Amniotic stem cell (primary cell): ENCODE data around the gene PRR13.
"Not testable (repeated sequence)": the region's sequence is repeated elsewhere in the genome, so short reads cannot be mapped to it uniquely, and the experiment has no call there.

ENCODE experiments used
- DNase-seq: peaks from one replicate; lab custom pipeline; 2025; lab: John Stamatoyannopoulos, UW

PRR13 gene, protein sequence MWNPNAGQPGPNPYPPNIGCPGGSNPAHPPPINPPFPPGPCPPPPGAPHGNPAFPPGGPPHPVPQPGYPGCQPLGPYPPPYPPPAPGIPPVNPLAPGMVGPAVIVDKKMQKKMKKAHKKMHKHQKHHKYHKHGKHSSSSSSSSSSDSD

DNA sequence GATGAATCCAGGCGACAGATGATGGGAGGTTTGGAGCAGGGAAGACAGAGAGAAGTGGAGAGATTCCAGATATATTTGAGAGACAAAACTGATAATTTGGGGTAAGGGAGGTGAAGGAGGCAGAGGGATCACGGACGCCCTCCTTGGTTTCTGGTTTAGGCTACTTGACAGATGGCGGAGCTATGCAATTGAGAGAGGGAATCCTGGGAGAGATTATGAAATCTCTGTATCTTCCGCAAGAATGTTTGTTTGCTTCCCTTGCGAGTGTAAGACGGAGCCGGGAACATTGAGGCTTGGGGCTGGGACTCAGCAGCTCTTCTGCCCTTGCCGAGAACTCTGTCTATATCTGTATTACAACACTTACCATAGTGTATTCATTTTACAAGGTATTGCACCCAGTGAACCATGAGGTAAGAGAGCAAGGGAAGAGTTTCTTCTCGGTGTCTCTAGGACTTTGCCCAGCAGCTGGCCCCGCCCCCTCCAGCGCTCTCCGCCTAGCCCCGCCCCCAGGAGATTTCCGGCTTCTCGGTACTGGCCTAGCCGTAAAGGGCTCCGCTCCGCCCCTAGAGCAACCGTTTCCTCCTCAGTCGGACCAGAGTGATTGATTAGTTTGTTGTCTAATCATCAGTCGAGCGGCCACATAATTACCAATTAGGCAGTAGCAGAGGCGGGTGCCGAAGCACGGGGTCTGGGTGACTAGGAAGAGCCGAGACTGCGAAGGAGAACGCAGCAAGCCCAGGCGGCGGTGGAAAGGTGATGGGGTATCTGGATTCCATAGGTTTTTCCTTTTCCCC lies at the start of gene PRR13:
TSS of gene PRR13 (plus strand) at position 695 of the 794 bp plus-strand sequence. CDS start 981 bp downstream, outside the sequence.
- DNase-seq, result peak; percentile 98

DNA sequence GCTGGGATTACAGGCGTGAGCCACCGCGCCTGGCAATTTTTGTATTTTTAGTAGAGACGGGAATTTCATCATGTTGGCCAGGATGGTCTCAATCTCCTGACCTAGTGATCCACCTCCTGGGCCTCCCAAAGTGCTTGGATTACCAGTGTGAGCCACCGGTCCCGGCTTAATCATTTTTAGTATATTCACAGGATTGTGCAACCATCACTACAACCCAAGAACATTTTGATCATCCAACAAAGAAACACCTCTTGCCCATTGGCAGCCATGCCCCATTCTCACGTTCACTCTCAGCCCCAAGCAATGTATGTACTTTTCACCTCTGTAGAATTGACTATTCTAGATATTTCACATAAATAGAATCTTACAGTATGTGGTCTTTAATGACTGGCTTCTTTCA lies 41.6 kb upstream of the PRR13 start:
- DNase-seq, result no peak

DNA sequence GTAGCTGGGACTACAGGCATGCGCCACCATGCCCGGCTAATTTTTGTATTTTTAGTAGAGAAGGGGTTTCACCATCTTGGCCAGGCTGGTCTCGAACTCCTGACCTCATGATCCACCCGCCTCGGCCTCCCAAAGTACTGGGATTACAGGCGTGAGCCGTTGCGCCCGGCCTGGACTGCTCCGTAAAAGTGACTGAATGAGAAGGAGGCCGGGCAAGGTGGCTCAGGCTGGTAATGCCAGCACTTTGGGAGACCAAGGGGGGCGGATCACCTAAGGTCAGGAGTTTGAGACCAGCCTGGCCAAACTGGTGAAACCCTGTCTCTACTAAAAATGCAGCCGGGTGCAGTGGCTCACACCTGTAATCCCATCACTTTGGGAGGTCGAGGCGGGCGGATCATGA lies 39.2 kb upstream of the PRR13 start:
- DNase-seq, result not testable (repeated sequence)

DNA sequence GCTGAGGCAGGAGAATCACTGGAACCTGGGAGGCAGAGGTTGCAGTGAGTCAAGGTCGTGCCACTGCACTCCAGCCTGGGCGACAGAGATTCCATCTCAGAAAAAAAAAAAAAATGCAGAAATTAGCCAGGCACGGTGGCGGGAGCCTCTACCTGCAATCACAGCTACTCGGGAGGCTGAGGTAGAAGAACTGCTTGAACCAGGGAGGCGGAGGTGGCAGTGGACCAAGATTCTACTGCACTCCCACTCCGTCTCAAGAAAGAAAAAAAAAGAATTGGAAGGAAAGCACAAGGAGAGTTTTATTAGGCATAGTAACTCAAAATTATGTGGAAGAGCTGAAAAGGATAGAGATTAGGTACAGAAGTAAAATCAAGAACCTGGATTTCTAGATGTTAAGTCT lies 38.7 kb upstream of the PRR13 start:
- DNase-seq, result no peak

DNA sequence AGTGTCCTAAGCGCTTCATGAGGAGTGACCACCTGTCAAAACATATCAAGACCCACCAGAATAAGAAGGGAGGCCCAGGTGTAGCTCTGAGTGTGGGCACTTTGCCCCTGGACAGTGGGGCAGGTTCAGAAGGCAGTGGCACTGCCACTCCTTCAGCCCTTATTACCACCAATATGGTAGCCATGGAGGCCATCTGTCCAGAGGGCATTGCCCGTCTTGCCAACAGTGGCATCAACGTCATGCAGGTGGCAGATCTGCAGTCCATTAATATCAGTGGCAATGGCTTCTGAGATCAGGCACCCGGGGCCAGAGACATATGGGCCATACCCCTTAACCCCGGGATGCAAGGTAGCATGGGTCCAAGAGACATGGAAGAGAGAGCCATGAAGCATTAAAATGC lies 30.6 kb upstream of the PRR13 start:
- DNase-seq, result no peak

DNA sequence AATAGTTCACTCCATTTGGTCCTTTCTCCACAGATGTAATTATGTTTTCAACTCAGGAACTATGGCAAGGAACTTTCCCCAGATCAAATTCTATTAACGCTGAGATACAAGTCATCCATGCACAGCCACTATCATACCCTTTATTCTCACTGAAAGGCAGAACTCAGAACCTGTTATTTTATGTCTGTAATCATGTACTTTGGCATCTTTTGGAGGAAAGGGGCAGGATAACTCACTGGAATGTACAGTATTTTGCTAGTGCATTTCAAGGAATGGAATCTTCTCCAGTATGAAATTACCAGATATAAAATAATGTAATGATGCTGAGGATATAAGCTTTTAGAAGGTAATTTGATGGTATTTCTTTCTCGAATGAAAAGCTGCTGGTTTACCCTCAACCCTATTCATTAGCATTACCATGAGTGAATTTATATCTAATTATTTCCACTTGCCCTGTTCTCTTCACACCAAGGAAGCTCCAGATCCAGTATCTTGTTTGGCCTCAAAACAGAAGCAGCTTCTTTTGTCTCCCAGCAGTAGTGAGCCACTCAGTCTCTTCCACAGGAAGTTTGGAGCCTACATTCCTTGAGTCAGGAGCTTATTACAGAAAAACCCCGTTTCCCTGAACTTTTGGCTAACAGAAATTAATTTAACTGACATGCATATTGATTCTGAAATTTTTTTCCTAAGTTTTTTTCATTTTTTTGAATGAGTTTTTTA lies 27.9 kb upstream of the PRR13 start:
- DNase-seq, result no peak

DNA sequence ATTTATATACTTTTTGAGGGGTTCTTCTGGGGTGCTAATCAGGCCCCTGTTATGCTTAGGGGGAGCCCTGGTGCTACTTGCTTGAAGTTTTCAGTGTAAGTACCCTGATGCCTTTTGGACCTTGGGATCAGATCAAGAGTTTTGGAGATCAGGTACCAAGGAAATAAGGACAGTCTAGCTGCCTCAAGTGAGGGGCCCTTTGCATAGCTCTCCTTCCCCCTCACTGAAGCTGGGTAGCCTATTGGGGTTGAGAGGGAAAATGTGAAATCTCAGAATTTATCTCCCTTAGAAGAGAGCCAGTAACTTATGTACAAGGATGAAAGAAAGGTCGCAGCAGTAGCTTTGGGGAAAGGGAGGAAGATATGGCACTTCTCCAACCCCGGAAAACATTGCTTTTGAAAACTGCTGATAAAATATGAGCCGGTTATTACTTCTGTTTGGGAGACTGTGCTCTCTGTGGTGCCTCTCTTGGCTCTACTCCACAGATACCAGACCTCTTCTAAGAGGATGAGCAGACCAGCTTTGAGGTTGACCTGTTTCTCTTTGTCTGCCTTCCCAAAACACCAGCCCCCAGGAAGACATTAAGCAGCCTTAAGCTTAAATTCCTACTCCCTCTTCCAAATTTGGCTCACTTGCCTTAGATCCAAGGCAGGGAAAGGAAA lies 26.6 kb upstream of the PRR13 start:
- no peak for DNase-seq

DNA sequence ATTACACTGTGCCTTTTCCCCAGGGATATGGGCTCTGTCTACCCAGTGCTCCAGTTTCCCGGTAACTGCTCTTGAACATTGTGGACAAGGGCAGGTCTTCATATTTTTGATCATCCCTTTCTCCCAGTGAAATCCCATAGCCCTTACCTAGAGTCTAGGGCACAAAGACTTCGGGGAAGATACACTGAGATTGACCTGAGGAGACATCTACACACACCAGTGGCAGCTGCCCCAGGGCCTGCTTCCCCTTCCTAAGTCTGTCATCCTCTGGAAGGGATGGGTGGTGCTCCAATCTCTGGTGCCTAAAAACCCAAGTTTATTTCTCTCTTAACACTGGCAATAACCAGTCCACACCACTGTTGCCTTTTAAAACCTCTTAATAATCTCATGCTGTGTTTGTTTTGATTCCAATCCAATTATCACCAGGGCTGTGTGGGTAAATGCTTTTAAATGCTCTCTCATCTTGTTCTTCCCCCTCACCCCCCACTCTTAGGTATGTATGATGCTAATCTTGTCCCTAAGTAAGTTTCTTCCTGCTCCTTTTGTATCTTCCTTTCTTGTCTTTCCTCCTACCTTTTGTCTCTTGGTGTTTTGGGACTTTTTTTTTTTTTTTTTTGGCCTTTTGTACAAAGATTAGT lies 25.7 kb upstream of the PRR13 start:
- not testable (repeated sequence) for DNase-seq

DNA sequence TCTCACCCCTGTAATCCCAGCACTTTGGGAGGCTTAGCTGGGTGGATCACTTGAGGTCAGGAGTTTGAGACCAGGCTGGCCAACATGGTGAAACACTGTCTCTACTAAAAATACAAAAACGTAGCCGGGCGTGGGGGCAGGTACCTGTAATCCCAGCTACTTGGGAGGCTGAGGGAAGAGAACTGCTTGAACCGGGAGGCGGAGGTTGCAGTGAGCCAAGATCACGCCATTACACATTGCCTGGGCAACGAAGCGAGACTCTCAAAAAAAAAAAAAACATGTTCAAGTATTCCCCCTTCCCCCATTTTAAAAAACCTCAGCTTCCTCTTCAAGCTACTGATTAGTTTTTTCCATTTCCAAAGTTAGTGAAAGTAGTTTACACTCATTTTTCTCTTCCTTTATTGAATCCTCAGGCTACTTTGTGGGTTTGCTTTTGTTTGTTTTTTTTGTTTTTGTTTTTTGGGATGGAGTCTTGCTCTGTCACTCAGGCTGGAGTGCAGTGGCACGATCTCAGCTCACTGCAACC lies 24.2 kb upstream of the PRR13 start:
- DNase-seq, result not testable (repeated sequence)

DNA sequence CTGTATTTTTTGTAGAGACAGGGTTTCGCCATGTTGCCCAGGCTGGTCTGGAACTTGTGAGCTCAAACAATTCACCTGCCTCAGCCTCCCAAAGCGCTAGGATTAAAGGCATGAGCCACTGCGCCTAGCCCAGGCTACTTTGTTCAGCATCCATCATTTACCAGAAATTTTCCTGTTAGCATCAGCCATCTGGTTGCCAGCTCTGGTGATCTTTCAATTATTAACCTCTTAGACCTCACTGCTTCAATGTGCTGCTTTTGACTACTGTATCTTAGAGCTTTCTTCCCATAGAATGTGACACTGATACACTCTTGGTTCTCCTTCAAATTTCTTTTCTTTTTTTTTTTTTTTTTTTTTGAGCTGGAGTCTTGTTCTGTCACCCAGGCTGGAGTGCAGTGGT lies 23.3 kb upstream of the PRR13 start:
- DNase-seq, result no peak

DNA sequence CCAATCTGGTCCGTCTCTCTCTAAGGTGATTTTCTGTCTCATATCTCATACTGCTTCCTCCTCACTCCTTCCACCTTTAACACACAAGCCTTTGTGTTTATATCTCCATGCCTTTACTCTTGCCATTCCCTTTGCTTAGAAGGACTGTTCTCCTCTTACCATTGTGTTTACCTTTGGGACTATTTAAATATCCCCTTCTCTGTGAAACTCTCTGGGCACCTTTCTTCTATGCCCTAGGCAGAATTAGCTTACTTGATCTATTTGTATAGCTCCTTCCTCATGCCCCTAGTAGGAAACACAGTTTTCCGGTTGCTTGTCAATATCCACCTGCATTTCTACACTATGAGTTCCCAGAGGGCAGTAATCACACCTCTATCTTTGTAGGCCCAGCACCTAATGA lies 21.8 kb upstream of the PRR13 start:
- DNase-seq, result no peak

DNA sequence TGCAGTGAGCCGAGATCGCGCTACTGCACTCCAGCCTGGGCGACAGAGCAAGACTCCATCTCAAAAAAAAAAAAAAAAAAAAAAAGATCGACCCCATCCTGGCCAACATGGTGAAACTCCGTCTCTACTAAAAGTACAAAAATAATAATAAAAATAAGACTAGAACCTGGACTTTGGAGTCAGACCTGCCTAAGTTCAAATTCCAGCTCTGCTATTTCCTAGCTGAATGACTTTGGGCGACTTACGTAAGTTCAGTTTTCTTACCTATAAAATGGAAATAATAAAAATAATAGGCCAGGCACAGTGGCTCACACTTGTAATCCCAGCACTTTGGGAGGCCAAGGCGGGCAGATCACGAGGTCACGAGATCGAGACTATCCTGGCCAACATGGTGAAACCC lies 19.3 kb upstream of the PRR13 start:
- not testable (repeated sequence) for DNase-seq

DNA sequence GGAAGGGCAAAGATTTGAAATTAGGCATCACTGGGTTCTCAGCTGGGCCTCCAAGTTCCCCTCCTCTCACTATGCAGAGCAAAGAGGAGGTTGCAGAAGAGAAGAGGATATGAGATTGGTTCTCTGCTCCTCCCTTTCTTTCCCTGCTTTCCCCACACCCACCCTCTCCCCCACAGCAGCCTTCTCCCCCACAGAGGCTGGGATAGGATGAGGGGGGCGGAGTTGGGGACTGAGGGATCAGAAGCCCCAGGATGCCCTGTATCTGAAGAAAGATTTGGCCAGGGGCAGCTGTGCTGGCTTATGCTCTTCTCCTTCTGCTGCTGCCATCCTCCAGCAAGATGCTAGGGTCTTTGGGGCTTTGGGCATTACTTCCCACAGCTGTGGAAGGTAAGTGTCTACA lies 17.9 kb upstream of the PRR13 start, which contains the start of gene AMHR2:
TSS of gene AMHR2 (plus strand) at position 259 of the 400 bp plus-strand sequence. CDS start at position 339, 80 bp downstream.
- DNase-seq, result no peak

DNA sequence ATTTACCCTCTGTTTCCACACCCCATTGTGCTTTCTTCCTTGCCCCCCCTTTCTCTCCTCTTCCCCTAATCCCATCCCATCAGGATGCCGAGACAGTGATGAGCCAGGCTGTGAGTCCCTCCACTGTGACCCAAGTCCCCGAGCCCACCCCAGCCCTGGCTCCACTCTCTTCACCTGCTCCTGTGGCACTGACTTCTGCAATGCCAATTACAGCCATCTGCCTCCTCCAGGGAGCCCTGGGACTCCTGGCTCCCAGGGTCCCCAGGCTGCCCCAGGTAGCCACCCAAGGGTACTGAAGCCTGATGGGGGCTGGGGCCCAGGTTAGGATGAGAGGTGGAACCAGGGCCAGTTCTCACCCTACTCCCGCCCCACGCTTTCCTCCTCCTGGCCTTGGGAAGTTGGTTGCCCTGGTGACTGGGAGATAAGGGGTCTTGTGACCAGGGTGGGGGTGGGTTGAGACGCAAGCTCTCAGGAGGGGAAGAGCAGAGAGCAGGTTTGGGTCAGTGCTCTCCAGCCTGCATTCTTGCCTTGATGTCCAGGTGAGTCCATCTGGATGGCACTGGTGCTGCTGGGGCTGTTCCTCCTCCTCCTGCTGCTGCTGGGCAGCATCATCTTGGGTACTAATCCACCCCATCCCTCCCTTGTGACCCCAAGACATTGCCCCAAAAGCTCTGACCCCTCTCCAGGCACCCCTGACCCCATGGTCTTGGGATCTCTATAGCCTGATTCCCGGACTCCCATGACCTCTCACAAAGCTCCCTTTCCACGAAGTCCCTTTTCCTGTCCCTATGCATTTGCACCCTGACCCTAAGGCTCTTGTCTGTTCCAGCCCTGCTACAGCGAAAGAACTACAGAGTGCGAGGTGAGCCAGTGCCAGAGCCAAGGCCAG lies 16.7 kb upstream of the PRR13 start:
- DNase-seq, result no peak

DNA sequence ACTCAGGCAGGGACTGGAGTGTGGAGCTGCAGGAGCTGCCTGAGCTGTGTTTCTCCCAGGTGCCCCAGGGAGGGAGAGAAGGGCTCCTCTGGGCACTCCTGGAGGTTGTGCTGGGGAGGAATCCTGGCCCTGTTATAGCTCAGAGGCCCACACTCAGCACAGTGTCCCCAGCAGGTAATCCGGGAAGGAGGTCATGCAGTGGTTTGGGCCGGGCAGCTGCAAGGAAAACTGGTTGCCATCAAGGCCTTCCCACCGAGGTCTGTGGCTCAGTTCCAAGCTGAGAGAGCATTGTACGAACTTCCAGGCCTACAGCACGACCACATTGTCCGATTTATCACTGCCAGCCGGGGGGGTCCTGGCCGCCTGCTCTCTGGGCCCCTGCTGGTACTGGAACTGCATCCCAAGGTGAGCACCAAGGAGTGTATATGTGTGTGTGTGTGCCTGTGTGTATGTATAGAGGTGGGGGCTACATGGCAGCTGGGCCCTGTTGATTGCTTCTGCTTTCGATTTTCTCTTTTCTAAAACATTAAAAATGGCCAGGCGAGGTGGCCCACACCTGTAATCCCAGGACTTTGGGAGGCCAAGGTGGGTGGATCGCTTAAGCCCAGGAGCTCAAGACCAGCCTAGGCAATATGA lies 15.9 kb upstream of the PRR13 start:
- no peak for DNase-seq

DNA sequence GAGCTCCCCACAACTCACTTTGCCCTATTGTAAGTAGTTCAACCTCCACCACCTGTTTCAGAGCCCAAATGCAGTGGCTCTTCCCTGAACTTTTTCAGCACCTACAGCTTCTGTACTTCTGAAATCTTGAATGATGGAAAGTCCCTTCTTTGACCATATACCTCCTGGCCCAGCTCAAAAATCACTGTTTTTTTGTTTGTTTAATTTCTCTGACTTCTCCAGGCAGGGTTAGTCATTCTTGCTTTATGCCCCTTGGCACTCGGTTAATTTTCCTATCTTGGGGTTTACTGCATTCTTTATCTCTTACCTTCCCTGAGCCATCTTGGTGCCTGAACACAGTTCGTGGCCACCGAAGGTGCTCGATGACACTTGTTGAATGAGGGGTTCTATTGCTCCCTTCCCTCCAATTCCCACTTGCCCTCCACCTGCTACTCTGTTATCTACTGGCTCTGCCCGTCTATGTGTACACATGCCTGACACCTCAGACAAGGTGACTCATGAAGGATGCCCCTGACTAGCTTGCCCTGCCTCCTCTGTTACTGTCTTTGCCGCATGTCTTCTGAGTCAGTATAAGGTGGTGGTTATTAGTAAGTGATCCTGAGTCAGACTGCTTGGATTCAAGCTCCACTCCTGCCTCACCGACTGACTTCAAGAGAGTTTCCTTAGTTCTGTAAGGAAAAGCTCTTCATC lies 13.5 kb upstream of the PRR13 start:
- DNase-seq, result peak; percentile 77

DNA sequence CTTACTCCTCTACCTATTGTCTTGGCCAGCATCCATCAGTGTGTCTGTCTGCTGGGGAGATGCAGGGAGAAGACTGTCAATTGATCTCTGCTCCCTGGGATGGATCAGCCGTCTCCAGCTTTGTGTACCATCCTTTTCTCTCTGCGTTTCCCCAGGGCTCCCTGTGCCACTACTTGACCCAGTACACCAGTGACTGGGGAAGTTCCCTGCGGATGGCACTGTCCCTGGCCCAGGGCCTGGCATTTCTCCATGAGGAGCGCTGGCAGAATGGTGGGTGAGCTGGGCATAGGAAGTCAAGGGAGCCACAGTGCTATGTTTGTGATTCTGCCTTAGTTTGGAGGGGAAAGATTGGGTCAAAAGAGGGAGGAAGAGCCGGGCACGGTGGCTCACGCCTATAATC lies 12.8 kb upstream of the PRR13 start:
- DNase-seq, result no peak

DNA sequence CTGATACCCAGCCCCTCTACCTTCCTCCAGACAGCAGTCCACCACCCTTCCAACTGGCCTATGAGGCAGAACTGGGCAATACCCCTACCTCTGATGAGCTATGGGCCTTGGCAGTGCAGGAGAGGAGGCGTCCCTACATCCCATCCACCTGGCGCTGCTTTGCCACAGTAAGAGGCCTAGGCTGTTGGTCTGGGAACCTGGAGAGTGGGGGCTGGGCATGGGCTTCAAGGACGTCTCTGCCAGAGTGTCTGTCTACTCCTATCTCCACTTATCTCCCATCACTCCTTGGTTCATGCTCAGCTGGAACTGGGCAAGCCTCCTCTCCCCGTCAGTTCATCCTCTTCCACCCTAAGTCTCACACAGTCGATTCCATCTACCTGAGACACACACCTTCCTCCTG lies 11.4 kb upstream of the PRR13 start:
- no peak for DNase-seq

DNA sequence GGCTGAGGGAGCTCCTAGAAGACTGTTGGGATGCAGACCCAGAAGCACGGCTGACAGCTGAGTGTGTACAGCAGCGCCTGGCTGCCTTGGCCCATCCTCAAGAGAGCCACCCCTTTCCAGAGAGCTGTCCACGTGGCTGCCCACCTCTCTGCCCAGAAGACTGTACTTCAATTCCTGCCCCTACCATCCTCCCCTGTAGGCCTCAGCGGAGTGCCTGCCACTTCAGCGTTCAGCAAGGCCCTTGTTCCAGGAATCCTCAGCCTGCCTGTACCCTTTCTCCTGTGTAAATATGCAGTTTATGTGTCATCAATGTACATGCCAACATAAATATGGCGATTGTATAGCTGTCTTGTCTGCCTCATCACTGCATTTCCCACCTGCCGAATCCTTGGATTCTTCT lies 10.3 kb upstream of the PRR13 start:
- no peak for DNase-seq

DNA sequence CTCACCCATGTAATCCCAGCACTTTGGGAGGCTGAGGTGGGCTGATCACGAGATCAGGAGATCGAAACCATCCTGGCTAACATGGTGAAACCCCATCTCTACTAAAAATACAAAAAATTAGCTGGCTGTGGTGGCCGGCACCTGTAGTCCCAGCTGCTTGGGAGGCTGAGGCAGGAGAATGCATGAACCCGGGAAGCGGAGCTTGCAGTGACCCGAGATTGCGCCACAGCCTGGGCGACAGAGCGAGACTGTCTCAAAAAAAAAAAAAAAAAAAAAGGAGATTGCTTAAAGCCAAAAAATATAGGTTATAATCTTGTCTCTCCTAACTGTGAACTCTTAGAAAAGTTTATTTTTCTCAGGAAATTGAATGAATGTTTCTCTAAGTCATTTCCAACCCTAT lies 6.2 kb upstream of the PRR13 start:
- not testable (repeated sequence) for DNase-seq
